ENCODE results near the gene NT5DC1. TPM values are rescaled to one million over a fixed set of nuclear protein-coding genes. Genes with fewer than 3 reads are reported as not detected.

Gene NT5DC1
- polyA plus RNA-seq, 4 donors = 18.4 to 59.5 (median 24.7) TPM

GRCh38 chr6:116170358-116171057, 69.9 kb downstream of the NT5DC1 start:
- H3K4me1 ChIP-seq (ENCODE audit: control insufficient read depth in 3 of 3, insufficient read depth in 2 of 3, low read depth in 1 of 3, low read length in 2 of 3) = no peaks in the 10 kb centered on the region
- H3K4me3 ChIP-seq (ENCODE audit: low read depth in 1 of 3, low read length in 3 of 3) = no peak overlapping the region
- H3K36me3 ChIP-seq (ENCODE audit: control insufficient read depth in 3 of 3, insufficient read depth in 2 of 3, low read depth in 1 of 3, low read length in 3 of 3) = peaks cover 1 to 8% (median 2%) of the 10 kb centered on the region in 3 donors
- no peak overlapping the region for H3K27ac ChIP-seq (ENCODE audit: low read depth in 1 of 3, low read length in 2 of 3)
- DNase-seq (no peak), FAIRE-seq (no peak)
- WGBS, 3 donors = 92 to 94% (median 94%) methylated on average over 5 of the region's 5 CpGs
- H3K9me3 ChIP-seq (ENCODE audit: control insufficient read depth in 2 of 2, insufficient read depth in 1 of 2, low read depth in 1 of 2, low read length in 1 of 2) = peaks cover 0 to 17% of the 10 kb centered on the region in 2 donors
- H3K27me3 ChIP-seq (ENCODE audit: control insufficient read depth in 3 of 3, insufficient read depth in 3 of 3, low read length in 3 of 3) = no peaks in the 10 kb centered on the region

- H3K4me1 ChIP-seq (ENCODE audit: control insufficient read depth in 3 of 3, insufficient read depth in 2 of 3, low read depth in 1 of 3, low read length in 2 of 3) = no peaks in the 10 kb centered on the region
- H3K9me3 ChIP-seq (ENCODE audit: control insufficient read depth in 2 of 2, insufficient read depth in 1 of 2, low read depth in 1 of 2, low read length in 1 of 2) = peaks cover 0 to 9% of the 10 kb centered on the region in 2 donors
- H3K4me3 ChIP-seq (ENCODE audit: low read depth in 1 of 3, low read length in 3 of 3) = no peak overlapping the region
- no peak overlapping the region for H3K27ac ChIP-seq (ENCODE audit: low read depth in 1 of 3, low read length in 2 of 3)
- no peak for DNase-seq
- no peaks in the 10 kb centered on the region for H3K27me3 ChIP-seq (ENCODE audit: control insufficient read depth in 3 of 3, insufficient read depth in 3 of 3, low read length in 3 of 3)
- peaks cover 0 to 9% (median 2%) of the 10 kb centered on the region in 3 donors for H3K36me3 ChIP-seq (ENCODE audit: control insufficient read depth in 3 of 3, insufficient read depth in 2 of 3, low read depth in 1 of 3, low read length in 3 of 3)
- 64 to 66% (median 64%) methylated on average over 3 of the region's 3 CpGs for WGBS, 3 donors
- no peak for FAIRE-seq
These were observed 73.3 kb downstream of the NT5DC1 start for GRCh38 chr6:116173928-116174327.

GRCh38 chr6:116175344-116175743, 74.7 kb downstream of the NT5DC1 start:
- Histone ChIP-seq H3K4me3 (ENCODE audit: low read depth in 1 of 3, low read length in 3 of 3) (no peak overlapping the region), H3K9me3 (ENCODE audit: control insufficient read depth in 2 of 2, insufficient read depth in 1 of 2, low read depth in 1 of 2, low read length in 1 of 2) (peaks cover 0 to 9% of the 10 kb centered on the region in 2 donors), H3K4me1 (ENCODE audit: control insufficient read depth in 3 of 3, insufficient read depth in 2 of 3, low read depth in 1 of 3, low read length in 2 of 3) (no peaks in the 10 kb centered on the region), H3K27ac (ENCODE audit: low read depth in 1 of 3, low read length in 2 of 3) (no peak overlapping the region), H3K36me3 (ENCODE audit: control insufficient read depth in 3 of 3, insufficient read depth in 2 of 3, low read depth in 1 of 3, low read length in 3 of 3) (peaks cover 0 to 9% (median 2%) of the 10 kb centered on the region in 3 donors), H3K27me3 (ENCODE audit: control insufficient read depth in 3 of 3, insufficient read depth in 3 of 3, low read length in 3 of 3) (no peaks in the 10 kb centered on the region)
- WGBS, 3 donors = 95 to 98% (median 98%) methylated on average over 2 of the region's 2 CpGs
- FAIRE-seq (no peak), DNase-seq (no peak)

GRCh38 chr6:116176596-116176995, 75.9 kb downstream of the NT5DC1 start:
- peaks cover 0 to 9% of the 10 kb centered on the region in 2 donors for H3K9me3 ChIP-seq (ENCODE audit: control insufficient read depth in 2 of 2, insufficient read depth in 1 of 2, low read depth in 1 of 2, low read length in 1 of 2)
- peaks cover 0 to 9% (median 2%) of the 10 kb centered on the region in 3 donors for H3K36me3 ChIP-seq (ENCODE audit: control insufficient read depth in 3 of 3, insufficient read depth in 2 of 3, low read depth in 1 of 3, low read length in 3 of 3)
- no peaks in the 10 kb centered on the region for H3K4me1 ChIP-seq (ENCODE audit: control insufficient read depth in 3 of 3, insufficient read depth in 2 of 3, low read depth in 1 of 3, low read length in 2 of 3)
- WGBS, 3 donors = 81 to 91% (median 89%) methylated on average over 2 of the region's 2 CpGs
- DNase-seq (no peak), FAIRE-seq (no peak)
- no peak overlapping the region for H3K27ac ChIP-seq (ENCODE audit: low read depth in 1 of 3, low read length in 2 of 3)
- no peaks in the 10 kb centered on the region for H3K27me3 ChIP-seq (ENCODE audit: control insufficient read depth in 3 of 3, insufficient read depth in 3 of 3, low read length in 3 of 3)
- H3K4me3 ChIP-seq (ENCODE audit: low read depth in 1 of 3, low read length in 3 of 3) = no peak overlapping the region

GRCh38 chr6:116180375-116180774, 79.7 kb downstream of the NT5DC1 start:
- Histone ChIP-seq H3K36me3 (ENCODE audit: control insufficient read depth in 3 of 3, insufficient read depth in 2 of 3, low read depth in 1 of 3, low read length in 3 of 3) (peaks cover 0 to 3% (median 0%) of the 10 kb centered on the region in 3 donors), H3K4me3 (ENCODE audit: low read depth in 1 of 3, low read length in 3 of 3) (no peak overlapping the region), H3K9me3 (ENCODE audit: control insufficient read depth in 2 of 2, insufficient read depth in 1 of 2, low read depth in 1 of 2, low read length in 1 of 2) (peaks cover 0 to 6% of the 10 kb centered on the region in 2 donors), H3K4me1 (ENCODE audit: control insufficient read depth in 3 of 3, insufficient read depth in 2 of 3, low read depth in 1 of 3, low read length in 2 of 3) (no peaks in the 10 kb centered on the region), H3K27me3 (ENCODE audit: control insufficient read depth in 3 of 3, insufficient read depth in 3 of 3, low read length in 3 of 3) (no peaks in the 10 kb centered on the region), H3K27ac (ENCODE audit: low read depth in 1 of 3, low read length in 2 of 3) (no peak overlapping the region)
- FAIRE-seq (no peak), DNase-seq (no peak)

- peaks cover 0 to 4% (median 0%) of the 10 kb centered on the region in 3 donors for H3K36me3 ChIP-seq (ENCODE audit: control insufficient read depth in 3 of 3, insufficient read depth in 2 of 3, low read depth in 1 of 3, low read length in 3 of 3)
- no peak overlapping the region for H3K4me3 ChIP-seq (ENCODE audit: low read depth in 1 of 3, low read length in 3 of 3)
- no peaks in the 10 kb centered on the region for H3K9me3 ChIP-seq (ENCODE audit: control insufficient read depth in 2 of 2, insufficient read depth in 1 of 2, low read depth in 1 of 2, low read length in 1 of 2)
- H3K4me1 ChIP-seq (ENCODE audit: control insufficient read depth in 3 of 3, insufficient read depth in 2 of 3, low read depth in 1 of 3, low read length in 2 of 3) = no peaks in the 10 kb centered on the region
- no peaks in the 10 kb centered on the region for H3K27me3 ChIP-seq (ENCODE audit: control insufficient read depth in 3 of 3, insufficient read depth in 3 of 3, low read length in 3 of 3)
- H3K27ac ChIP-seq (ENCODE audit: low read depth in 1 of 3, low read length in 2 of 3) = no peak overlapping the region
- 69 to 95% (median 88%) methylated on average over 2 of the region's 2 CpGs for WGBS, 3 donors
- FAIRE-seq (no peak), DNase-seq (no peak)
These were observed 88.8 kb downstream of the NT5DC1 start for GRCh38 chr6:116189472-116189871.

GRCh38 chr6:116190550-116190949, 89.9 kb downstream of the NT5DC1 start:
- H3K27ac ChIP-seq (ENCODE audit: low read depth in 1 of 3, low read length in 2 of 3) = no peak overlapping the region
- FAIRE-seq (no peak), DNase-seq (no peak)
- no peaks in the 10 kb centered on the region for H3K4me1 ChIP-seq (ENCODE audit: control insufficient read depth in 3 of 3, insufficient read depth in 2 of 3, low read depth in 1 of 3, low read length in 2 of 3)
- H3K4me3 ChIP-seq (ENCODE audit: low read depth in 1 of 3, low read length in 3 of 3) = no peak overlapping the region
- H3K36me3 ChIP-seq (ENCODE audit: control insufficient read depth in 3 of 3, insufficient read depth in 2 of 3, low read depth in 1 of 3, low read length in 3 of 3) = peaks cover 0 to 4% (median 0%) of the 10 kb centered on the region in 3 donors
- H3K9me3 ChIP-seq (ENCODE audit: control insufficient read depth in 2 of 2, insufficient read depth in 1 of 2, low read depth in 1 of 2, low read length in 1 of 2) = no peaks in the 10 kb centered on the region
- 59 to 91% (median 89%) methylated on average over 4 of the region's 4 CpGs for WGBS, 3 donors
- no peaks in the 10 kb centered on the region for H3K27me3 ChIP-seq (ENCODE audit: control insufficient read depth in 3 of 3, insufficient read depth in 3 of 3, low read length in 3 of 3)

- peaks cover 0 to 3% (median 0%) of the 10 kb centered on the region in 3 donors for H3K36me3 ChIP-seq (ENCODE audit: control insufficient read depth in 3 of 3, insufficient read depth in 2 of 3, low read depth in 1 of 3, low read length in 3 of 3)
- FAIRE-seq (no peak), DNase-seq (no peak)
- no peaks in the 10 kb centered on the region for H3K9me3 ChIP-seq (ENCODE audit: control insufficient read depth in 2 of 2, insufficient read depth in 1 of 2, low read depth in 1 of 2, low read length in 1 of 2)
- no peaks in the 10 kb centered on the region for H3K27me3 ChIP-seq (ENCODE audit: control insufficient read depth in 3 of 3, insufficient read depth in 3 of 3, low read length in 3 of 3)
- H3K27ac ChIP-seq (ENCODE audit: low read depth in 1 of 3, low read length in 2 of 3) = no peak overlapping the region
- no peaks in the 10 kb centered on the region for H3K4me1 ChIP-seq (ENCODE audit: control insufficient read depth in 3 of 3, insufficient read depth in 2 of 3, low read depth in 1 of 3, low read length in 2 of 3)
- H3K4me3 ChIP-seq (ENCODE audit: low read depth in 1 of 3, low read length in 3 of 3) = no peak overlapping the region
- 91 to 95% (median 95%) methylated on average over 2 of the region's 2 CpGs for WGBS, 3 donors
These were observed 91.2 kb downstream of the NT5DC1 start for GRCh38 chr6:116191881-116192280.

- Histone ChIP-seq H3K4me3 (ENCODE audit: low read depth in 1 of 3, low read length in 3 of 3) (no peak overlapping the region), H3K36me3 (ENCODE audit: control insufficient read depth in 3 of 3, insufficient read depth in 2 of 3, low read depth in 1 of 3, low read length in 3 of 3) (no peaks in the 10 kb centered on the region), H3K4me1 (ENCODE audit: control insufficient read depth in 3 of 3, insufficient read depth in 2 of 3, low read depth in 1 of 3, low read length in 2 of 3) (no peaks in the 10 kb centered on the region), H3K27ac (ENCODE audit: low read depth in 1 of 3, low read length in 2 of 3) (no peak overlapping the region), H3K27me3 (ENCODE audit: control insufficient read depth in 3 of 3, insufficient read depth in 3 of 3, low read length in 3 of 3) (no peaks in the 10 kb centered on the region), H3K9me3 (ENCODE audit: control insufficient read depth in 2 of 2, insufficient read depth in 1 of 2, low read depth in 1 of 2, low read length in 1 of 2) (no peaks in the 10 kb centered on the region)
- DNase-seq (no peak), FAIRE-seq (no peak)
- 76 to 92% (median 83%) methylated on average over 3 of the region's 3 CpGs for WGBS, 3 donors
These were observed 92.1 kb downstream of the NT5DC1 start for GRCh38 chr6:116192786-116193185.
